ENCODE data around the gene CSTB.

GRCh38 chr21:43782431-43783097, 6.5 kb upstream of the CSTB start:
- TF ChIP-seq ZNF19 (tag by site-specific recombination; IDR thresholded peaks at IDR 0.05; ENCODE audit: low read depth) (no peak), CTCF (tag by site-specific recombination; IDR thresholded peaks at IDR 0.05) (no peak), ZNF274 (IDR thresholded peaks at IDR 0.05; ENCODE audit: low read length) (no peak), ZNF274 (tag by site-specific recombination; IDR thresholded peaks at IDR 0.05; ENCODE audit: borderline replicate concordance) (no peak), ZBTB20 (tag by site-specific recombination; IDR thresholded peaks at IDR 0.05) (no peak)
